ENCODE data around the gene MACROD2. TPM values are rescaled to one million over a fixed set of nuclear protein-coding genes. Genes with fewer than 3 reads are reported as not detected.
"Not testable (repeated sequence)": the region's sequence is repeated elsewhere in the genome, so short reads cannot be mapped to it uniquely, and the experiment has no call there.

The MACROD2 gene
- total RNA-seq, 1 donor from 2014 or later, result 1.6 TPM

- no peaks in the 10 kb centered on the region for H3K36me3 ChIP-seq (ENCODE audit: control insufficient read depth, insufficient read depth, low read length)
- TF ChIP-seq CTCF (IDR thresholded peaks at IDR 0.05; ENCODE audit: insufficient read depth, low read length, severe bottlenecking), result no peak
- no peak for FAIRE-seq
- peak; percentile 9 for DNase-seq (ENCODE audit: low read depth)
- H3K27me3 ChIP-seq (ENCODE audit: control insufficient read depth, insufficient read depth, low read length), result no peaks in the 10 kb centered on the region
- H3K4me3 ChIP-seq (ENCODE audit: low read depth, low read length), result no peak overlapping the region
These were observed 451.1 kb downstream of the MACROD2 start for GRCh38 chr20:14446446-14446845.

- FAIRE-seq (no peak), DNase-seq (ENCODE audit: low read depth) (peak; percentile 95)
- TF ChIP-seq CTCF (IDR thresholded peaks at IDR 0.05; ENCODE audit: insufficient read depth, low read length, severe bottlenecking), result no peak
- H3K4me3 ChIP-seq (ENCODE audit: low read depth, low read length), result no peak overlapping the region
- no peaks in the 10 kb centered on the region for H3K36me3 ChIP-seq (ENCODE audit: control insufficient read depth, insufficient read depth, low read length)
- H3K27me3 ChIP-seq (ENCODE audit: control insufficient read depth, insufficient read depth, low read length), result no peaks in the 10 kb centered on the region
These were observed 454.0 kb downstream of the MACROD2 start for GRCh38 chr20:14449323-14449722.

- H3K4me3 ChIP-seq (ENCODE audit: low read depth, low read length), result no peak overlapping the region
- TF ChIP-seq CTCF (IDR thresholded peaks at IDR 0.05; ENCODE audit: insufficient read depth, low read length, severe bottlenecking), result no peak
- FAIRE-seq (no peak), DNase-seq (ENCODE audit: low read depth) (no peak)
- no peaks in the 10 kb centered on the region for H3K27me3 ChIP-seq (ENCODE audit: control insufficient read depth, insufficient read depth, low read length)
- no peaks in the 10 kb centered on the region for H3K36me3 ChIP-seq (ENCODE audit: control insufficient read depth, insufficient read depth, low read length)
These were observed 454.9 kb downstream of the MACROD2 start for GRCh38 chr20:14450256-14450655.

GRCh38 chr20:14451458-14451857 is 456.1 kb downstream of the MACROD2 start:
- H3K4me3 ChIP-seq (ENCODE audit: low read depth, low read length), result no peak overlapping the region
- no peak for DNase-seq (ENCODE audit: low read depth)
- no peak for TF ChIP-seq CTCF (IDR thresholded peaks at IDR 0.05; ENCODE audit: insufficient read depth, low read length, severe bottlenecking)
- no peak for FAIRE-seq
- H3K27me3 ChIP-seq (ENCODE audit: control insufficient read depth, insufficient read depth, low read length), result no peaks in the 10 kb centered on the region
- no peaks in the 10 kb centered on the region for H3K36me3 ChIP-seq (ENCODE audit: control insufficient read depth, insufficient read depth, low read length)

GRCh38 chr20:14453259-14453658 is 457.9 kb downstream of the MACROD2 start:
- no peak for FAIRE-seq
- no peak overlapping the region for H3K4me3 ChIP-seq (ENCODE audit: low read depth, low read length)
- no peak for DNase-seq (ENCODE audit: low read depth)
- no peak for TF ChIP-seq CTCF (IDR thresholded peaks at IDR 0.05; ENCODE audit: insufficient read depth, low read length, severe bottlenecking)
- H3K36me3 ChIP-seq (ENCODE audit: control insufficient read depth, insufficient read depth, low read length), result no peaks in the 10 kb centered on the region
- H3K27me3 ChIP-seq (ENCODE audit: control insufficient read depth, insufficient read depth, low read length), result no peaks in the 10 kb centered on the region

GRCh38 chr20:14454296-14454695 is 459.0 kb downstream of the MACROD2 start:
- Histone ChIP-seq H3K27me3 (ENCODE audit: control insufficient read depth, insufficient read depth, low read length) (no peaks in the 10 kb centered on the region), H3K4me3 (ENCODE audit: low read depth, low read length) (no peak overlapping the region), H3K36me3 (ENCODE audit: control insufficient read depth, insufficient read depth, low read length) (no peaks in the 10 kb centered on the region)
- DNase-seq (ENCODE audit: low read depth), result no peak
- no peak for TF ChIP-seq CTCF (IDR thresholded peaks at IDR 0.05; ENCODE audit: insufficient read depth, low read length, severe bottlenecking)
- no peak for FAIRE-seq

- not testable (repeated sequence) for H3K36me3 ChIP-seq (ENCODE audit: control insufficient read depth, insufficient read depth, low read length); H3K4me3 ChIP-seq (ENCODE audit: low read depth, low read length); FAIRE-seq; H3K27me3 ChIP-seq (ENCODE audit: control insufficient read depth, insufficient read depth, low read length); DNase-seq (ENCODE audit: low read depth)
These were observed 471.9 kb downstream of the MACROD2 start for GRCh38 chr20:14467104-14467827.

All from bronchial epithelial cell (primary cell).